Caco-2 (cell line): Measurements from ENCODE around the gene PTPRN2. TPM values are rescaled to one million over a fixed set of nuclear protein-coding genes. Genes with fewer than 3 reads are reported as not detected.

ENCODE experiments used
- BruUV-seq: library from RNA; stranded (reverse); fragments of 400-500 nt; replicated peaks from 2 replicates; lab custom pipeline; 2021; lab: Mats Ljungman, UMichigan
- CTCF ChIA-PET: fragments of 300-600 bp; sonication (Branson Sonifier 250); formaldehyde crosslinking; loops from one replicate; lab custom pipeline; 2022; ENCODE audit warnings: antibody characterized with exemption; lab: Charles Lee
- POLR2A ChIA-PET: fragments of 300-600 bp; sonication (Branson Sonifier 250); formaldehyde crosslinking; loops from one replicate; lab custom pipeline; 2022; ENCODE audit warnings: antibody characterized with exemption; lab: Charles Lee
- DNase-seq, 2 experiments: peaks; one replicate each; pipeline versions ENCODE4 v3.0.0 to v3.0.0-alpha.2; 2020 to 2022
- H3K27me3 ChIP-seq: replicated peaks from 2 replicates; pipeline ENCODE4 v1.6.0; 2011; ENCODE audit warnings: low read length; ENCODE audit not compliant: control insufficient read depth, insufficient read depth
- H3K36me3 ChIP-seq: 2 replicates; pipeline ENCODE4 v1.5.1; 2011; ENCODE audit warnings: low read length; ENCODE audit not compliant: control insufficient read depth, insufficient read depth
- H3K4me1 ChIP-seq: fragments of 250-450 bp; sonication (Bioruptor Pico); 2 replicates; pipeline ENCODE4 v1.5.1; 2020; ENCODE audit warnings: mild to moderate bottlenecking
- H3K4me3 ChIP-seq: 2 replicates; pipeline ENCODE4 v1.5.1; 2011; ENCODE audit warnings: low read depth, mild to moderate bottlenecking, control low read depth, low read length
- H3K9me3 ChIP-seq: fragments of 250-450 bp; sonication (Bioruptor Pico); 2 replicates; pipeline ENCODE4 v1.5.1; 2020; ENCODE audit warnings: mild to moderate bottlenecking, moderate library complexity
- H3K27ac Mint-ChIP-seq: one replicate; pipeline ENCODE4 v1.8.0; 2022; ENCODE audit warnings: mixed read lengths; ENCODE audit not compliant: unreplicated experiment
- H3K27me3 Mint-ChIP-seq: one replicate; pipeline ENCODE4 v1.8.0; 2022; ENCODE audit warnings: mixed read lengths; ENCODE audit not compliant: insufficient read depth, unreplicated experiment
- H3K36me3 Mint-ChIP-seq: one replicate; pipeline ENCODE4 v1.8.0; 2022; ENCODE audit warnings: mild to moderate bottlenecking, mixed read lengths; ENCODE audit not compliant: insufficient read depth, unreplicated experiment
- H3K4me1 Mint-ChIP-seq: one replicate; pipeline ENCODE4 v1.8.0; 2022; ENCODE audit warnings: low read depth, mixed read lengths; ENCODE audit not compliant: unreplicated experiment
- H3K4me3 Mint-ChIP-seq: one replicate; pipeline ENCODE4 v1.8.0; 2022; ENCODE audit warnings: mild to moderate bottlenecking, moderate library complexity, mixed read lengths; ENCODE audit not compliant: unreplicated experiment
- H3K9me3 Mint-ChIP-seq: one replicate; pipeline ENCODE4 v1.8.0; 2022; ENCODE audit warnings: mixed read lengths; ENCODE audit not compliant: unreplicated experiment
- intact Hi-C: fragments of 100-400 bp; cut with micrococcal nuclease; formaldehyde crosslinking; loops from one replicate; pipeline ENCODE4 v1.10.0; 2022; ENCODE audit not compliant: unreplicated experiment
- total RNA-seq: library from RNA; stranded (reverse); gene quantifications from 2 replicates; pipeline ENCODE4 v1.2.3, GENCODE V29; 2022
- TF ChIP-seq, protein P1 (sequence below), 2 experiments: fragments of 200-600 bp in 1 of 2; IDR thresholded peaks; 1 replicate in 1 of 2; 2 replicates in 1 of 2; pipeline versions ENCODE4 v1.5.1 to v1.8.0; 2011 to 2022; ENCODE audit warnings: antibody characterized with exemption in 1 of 2, control low read depth in 1 of 2, inconsistent platforms in 1 of 2, low read depth in 1 of 2, low read length in 1 of 2, mild to moderate bottlenecking in 1 of 2, moderate library complexity in 1 of 2; ENCODE audit not compliant: insufficient read depth in 1 of 2, severe bottlenecking in 1 of 2, unreplicated experiment in 1 of 2

Gene PTPRN2
- total RNA-seq, 1 experiment from 2014 or later: 1.4 TPM

DNA sequence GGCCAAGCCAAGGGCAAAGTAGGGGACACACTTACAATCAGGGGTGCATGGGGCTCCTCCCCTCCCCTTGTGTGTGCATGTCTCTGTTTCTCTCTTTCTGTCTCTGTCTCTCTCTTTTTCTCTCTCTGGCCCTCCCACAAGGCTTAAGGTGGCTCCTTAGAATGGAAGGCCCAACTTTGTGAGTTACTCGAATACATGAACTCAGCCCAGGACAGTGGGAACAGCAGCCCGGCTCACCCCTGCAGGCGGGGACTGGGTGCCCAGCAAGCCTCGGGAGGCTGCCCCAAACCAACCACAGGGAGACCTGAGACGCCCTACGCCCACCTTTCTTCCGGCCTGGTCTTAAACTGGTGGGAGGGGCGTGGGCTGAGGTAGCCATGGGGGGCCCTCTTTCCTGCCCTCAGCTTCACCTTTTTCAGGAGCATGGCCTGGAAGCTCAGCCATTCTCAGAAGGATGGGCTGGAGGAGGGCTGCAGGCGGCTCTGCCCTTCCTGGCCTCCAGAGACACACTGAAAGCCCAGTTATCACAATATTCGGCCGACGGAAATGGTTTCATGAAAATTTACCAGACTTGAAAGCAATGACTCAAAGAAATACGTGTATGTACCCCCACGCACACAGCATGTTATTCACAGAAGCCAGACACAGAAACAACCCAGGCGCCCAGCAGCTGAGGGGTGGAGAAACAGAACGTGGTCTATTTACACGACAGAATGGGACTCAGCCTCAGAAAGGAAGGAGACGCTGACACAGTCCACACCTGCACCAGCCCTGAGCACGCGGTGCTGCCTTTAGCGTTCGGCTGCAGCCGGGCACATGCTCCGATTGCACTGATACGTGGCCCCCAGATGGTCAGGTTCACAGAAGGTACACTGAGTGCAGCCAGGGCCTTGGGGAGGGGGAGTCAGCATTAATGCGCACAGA is 229.5 kb downstream of the PTPRN2 start:
- peaks cover 31% of the 10 kb centered on the region for H3K9me3 Mint-ChIP-seq
- H3K9me3 ChIP-seq: no peaks in the 10 kb centered on the region
- no peaks in the 10 kb centered on the region for H3K27me3 Mint-ChIP-seq
- no peaks in the 10 kb centered on the region for H3K4me1 ChIP-seq
- TF ChIP-seq, protein P1, sequence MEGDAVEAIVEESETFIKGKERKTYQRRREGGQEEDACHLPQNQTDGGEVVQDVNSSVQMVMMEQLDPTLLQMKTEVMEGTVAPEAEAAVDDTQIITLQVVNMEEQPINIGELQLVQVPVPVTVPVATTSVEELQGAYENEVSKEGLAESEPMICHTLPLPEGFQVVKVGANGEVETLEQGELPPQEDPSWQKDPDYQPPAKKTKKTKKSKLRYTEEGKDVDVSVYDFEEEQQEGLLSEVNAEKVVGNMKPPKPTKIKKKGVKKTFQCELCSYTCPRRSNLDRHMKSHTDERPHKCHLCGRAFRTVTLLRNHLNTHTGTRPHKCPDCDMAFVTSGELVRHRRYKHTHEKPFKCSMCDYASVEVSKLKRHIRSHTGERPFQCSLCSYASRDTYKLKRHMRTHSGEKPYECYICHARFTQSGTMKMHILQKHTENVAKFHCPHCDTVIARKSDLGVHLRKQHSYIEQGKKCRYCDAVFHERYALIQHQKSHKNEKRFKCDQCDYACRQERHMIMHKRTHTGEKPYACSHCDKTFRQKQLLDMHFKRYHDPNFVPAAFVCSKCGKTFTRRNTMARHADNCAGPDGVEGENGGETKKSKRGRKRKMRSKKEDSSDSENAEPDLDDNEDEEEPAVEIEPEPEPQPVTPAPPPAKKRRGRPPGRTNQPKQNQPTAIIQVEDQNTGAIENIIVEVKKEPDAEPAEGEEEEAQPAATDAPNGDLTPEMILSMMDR (IDR thresholded peaks at IDR 0.05; ENCODE audit: insufficient read depth in 1 of 2, low read depth in 1 of 2, low read length in 1 of 2, severe bottlenecking in 1 of 2, unreplicated experiment in 1 of 2): no peak
- POLR2A ChIA-PET: no interaction called here
- H3K27me3 ChIP-seq: no peaks in the 10 kb centered on the region
- H3K4me3 Mint-ChIP-seq: no peak overlapping the region
- no peak for DNase-seq
- no peaks in the 10 kb centered on the region for H3K4me1 Mint-ChIP-seq
- H3K27ac Mint-ChIP-seq: no peak overlapping the region
- BruUV-seq: no TSS peak
- CTCF ChIA-PET: no interaction called here
- H3K4me3 ChIP-seq: no peak overlapping the region
- intact Hi-C loops: no loop called here
- H3K36me3 Mint-ChIP-seq: peaks cover 9% of the 10 kb centered on the region
- no peaks in the 10 kb centered on the region for H3K36me3 ChIP-seq

GRCh38 chr7:158357106-158357897 is 230.3 kb downstream of the PTPRN2 start:
- peaks cover 5% of the 10 kb centered on the region for H3K36me3 Mint-ChIP-seq
- H3K9me3 ChIP-seq: no peaks in the 10 kb centered on the region
- intact Hi-C loops: no loop called here
- CTCF ChIA-PET: no interaction called here
- no peak overlapping the region for H3K27ac Mint-ChIP-seq
- BruUV-seq: no TSS peak
- peaks cover 31% of the 10 kb centered on the region for H3K9me3 Mint-ChIP-seq
- H3K27me3 ChIP-seq: no peaks in the 10 kb centered on the region
- DNase-seq: no peak
- no peaks in the 10 kb centered on the region for H3K36me3 ChIP-seq
- no peak overlapping the region for H3K4me3 ChIP-seq
- H3K4me1 ChIP-seq: no peaks in the 10 kb centered on the region
- H3K27me3 Mint-ChIP-seq: no peaks in the 10 kb centered on the region
- POLR2A ChIA-PET: no interaction called here
- TF ChIP-seq, protein P1 (IDR thresholded peaks at IDR 0.05; ENCODE audit: insufficient read depth in 1 of 2, low read depth in 1 of 2, low read length in 1 of 2, severe bottlenecking in 1 of 2, unreplicated experiment in 1 of 2): no peak
- no peak overlapping the region for H3K4me3 Mint-ChIP-seq
- H3K4me1 Mint-ChIP-seq: no peaks in the 10 kb centered on the region

DNA sequence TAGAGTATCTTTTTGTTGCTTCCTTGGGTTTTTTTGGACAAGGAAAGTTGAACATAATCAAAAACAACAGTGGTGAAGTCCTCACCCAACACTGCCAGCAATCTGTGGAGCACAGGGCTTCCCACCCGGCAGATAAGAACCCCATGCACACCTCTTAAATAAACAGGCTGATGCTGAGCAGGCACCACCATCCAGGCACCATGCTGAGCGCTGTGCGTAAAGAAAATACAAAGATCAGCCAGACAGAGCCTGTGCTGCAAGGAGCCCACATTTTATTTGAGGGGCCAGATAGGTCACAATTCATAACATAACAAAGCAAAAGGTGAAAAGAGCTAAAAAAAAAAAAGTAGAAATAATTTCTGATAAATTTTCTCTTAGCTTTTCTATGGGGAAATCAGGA is 231.2 kb downstream of the PTPRN2 start:
- intact Hi-C loops: no loop called here
- TF ChIP-seq, protein P1 (IDR thresholded peaks at IDR 0.05; ENCODE audit: insufficient read depth in 1 of 2, low read depth in 1 of 2, low read length in 1 of 2, severe bottlenecking in 1 of 2, unreplicated experiment in 1 of 2): no peak
- Histone ChIP-seq H3K4me1 (no peaks in the 10 kb centered on the region), H3K9me3 (no peaks in the 10 kb centered on the region), H3K27me3 (no peaks in the 10 kb centered on the region), H3K4me3 (no peak overlapping the region), H3K36me3 (no peaks in the 10 kb centered on the region)
- no TSS peak for BruUV-seq
- peaks cover 31% of the 10 kb centered on the region for H3K9me3 Mint-ChIP-seq
- H3K4me3 Mint-ChIP-seq: no peak overlapping the region
- ChIA-PET POLR2A (no interaction called here), CTCF (no interaction called here)
- no peaks in the 10 kb centered on the region for H3K27me3 Mint-ChIP-seq
- no peaks in the 10 kb centered on the region for H3K36me3 Mint-ChIP-seq
- H3K4me1 Mint-ChIP-seq: no peaks in the 10 kb centered on the region
- DNase-seq: no peak
- no peak overlapping the region for H3K27ac Mint-ChIP-seq
